HEK293 (cell line): Measurements from ENCODE around the gene SERPINI1.

ENCODE experiments used
- CTCF ChIA-PET: fragments of 350-600 bp; formaldehyde crosslinking; extraction: SDS; loops from one replicate; lab custom pipeline; 2021; ENCODE audit warnings: antibody characterized with exemption; lab: Yijun Ruan, JAX
- POLR2A ChIA-PET: fragments of 300-600 bp; formaldehyde crosslinking; extraction: SDS; loops from one replicate; lab custom pipeline; 2020; ENCODE audit warnings: antibody characterized with exemption, inconsistent platforms; lab: Yijun Ruan, JAX
- H3K27ac ChIP-seq: fragments of 200-500 bp; sonication (Bioruptor generic); 2 replicates; pipeline ENCODE4 v1.5.1; 2014; ENCODE audit warnings: low read depth, low read length, control low read depth, inconsistent platforms; ENCODE audit errors: extremely low read depth
- H3K36me3 ChIP-seq, 2 experiments: fragments of 200-500 bp in 1 of 2; sonication (Bioruptor generic) in 1 of 2; 1 replicate in 1 of 2; 2 replicates in 1 of 2; pipeline ENCODE4 v1.5.1; 2014 to 2017; ENCODE audit warnings: inconsistent platforms in 2 of 2, low read length in 2 of 2; ENCODE audit not compliant: control insufficient read depth in 2 of 2, insufficient read depth in 1 of 2
- H3K4me1 ChIP-seq: fragments of 200-500 bp; sonication (Bioruptor generic); 2 replicates; pipeline ENCODE4 v1.5.1; 2014; ENCODE audit warnings: mild to moderate bottlenecking, low read length, inconsistent platforms; ENCODE audit not compliant: control insufficient read depth, insufficient read depth
- H3K4me3 ChIP-seq: 2 replicates; pipeline ENCODE4 v1.5.1; 2011; ENCODE audit warnings: low read depth, mild to moderate bottlenecking, control low read depth, low read length, moderate library complexity
- H3K9me3 ChIP-seq: fragments of 200-500 bp; sonication (Bioruptor generic); 2 replicates; pipeline ENCODE4 v1.5.1; 2014; ENCODE audit warnings: low read depth, low read length, inconsistent platforms; ENCODE audit not compliant: control insufficient read depth, insufficient read depth
- OSR2 ChIP-seq: fragments of 450-650 bp; formaldehyde crosslinking; IDR thresholded peaks from 2 replicates; pipeline ENCODE4 v1.5.1; 2016; ENCODE audit warnings: missing biosample characterization, missing genetic modification characterization
- ZNF112 ChIP-seq: fragments of 450-650 bp; formaldehyde crosslinking; IDR thresholded peaks from 2 replicates; pipeline ENCODE4 v1.5.0; 2017; ENCODE audit warnings: missing biosample characterization, missing genetic modification characterization
- ZNF133 ChIP-seq: fragments of 450-650 bp; formaldehyde crosslinking; IDR thresholded peaks from 2 replicates; pipeline ENCODE4 v1.5.1; 2016; ENCODE audit warnings: missing biosample characterization, missing genetic modification characterization
- ZNF174 ChIP-seq: fragments of 450-650 bp; formaldehyde crosslinking; IDR thresholded peaks from 2 replicates; pipeline ENCODE4 v1.5.0; 2017; ENCODE audit warnings: missing biosample characterization, mild to moderate bottlenecking, missing genetic modification characterization
- ZNF48 ChIP-seq: fragments of 450-650 bp; formaldehyde crosslinking; IDR thresholded peaks from 2 replicates; pipeline ENCODE4 v1.5.1; 2016; ENCODE audit warnings: missing biosample characterization, missing genetic modification characterization
- ZNF521 ChIP-seq: fragments of 450-650 bp; formaldehyde crosslinking; IDR thresholded peaks from 2 replicates; pipeline ENCODE4 v1.5.1; 2017; ENCODE audit warnings: missing biosample characterization, mild to moderate bottlenecking, missing genetic modification characterization
- ZNF529 ChIP-seq: fragments of 450-650 bp; formaldehyde crosslinking; IDR thresholded peaks from 2 replicates; pipeline ENCODE4 v1.5.1; 2017; ENCODE audit warnings: missing genetic modification characterization, missing biosample characterization; ENCODE audit not compliant: insufficient replicate concordance
- ZNF623 ChIP-seq: fragments of 450-650 bp; formaldehyde crosslinking; IDR thresholded peaks from 2 replicates; pipeline ENCODE4 v1.5.1; 2016; ENCODE audit warnings: missing biosample characterization, missing genetic modification characterization
- ZNF677 ChIP-seq: fragments of 450-650 bp; IDR thresholded peaks from 2 replicates; pipeline ENCODE4 v1.5.0; 2018; ENCODE audit warnings: missing biosample characterization, mild to moderate bottlenecking, missing genetic modification characterization, moderate library complexity
- ZNF785 ChIP-seq: fragments of 450-650 bp; formaldehyde crosslinking; IDR thresholded peaks from 2 replicates; pipeline ENCODE4 v1.5.1; 2016; ENCODE audit warnings: missing biosample characterization, missing genetic modification characterization
- TF ChIP-seq, protein P1 (sequence below): fragments of 450-650 bp; formaldehyde crosslinking; IDR thresholded peaks from 2 replicates; pipeline ENCODE4 v1.5.1; 2016; ENCODE audit warnings: missing biosample characterization, missing genetic modification characterization, low read depth
- TF ChIP-seq, protein P2 (sequence below): fragments of 450-650 bp; formaldehyde crosslinking; IDR thresholded peaks from 2 replicates; pipeline ENCODE4 v1.5.1; 2017; ENCODE audit warnings: missing biosample characterization, missing genetic modification characterization
- TF ChIP-seq, protein P3 (sequence below): fragments of 450-650 bp; formaldehyde crosslinking; IDR thresholded peaks from 2 replicates; pipeline ENCODE4 v1.5.1; 2017; ENCODE audit warnings: missing biosample characterization, mild to moderate bottlenecking, missing genetic modification characterization, moderate library complexity
- TF ChIP-seq, protein P4 (sequence below): fragments of 450-650 bp; formaldehyde crosslinking; IDR thresholded peaks from 2 replicates; pipeline ENCODE4 v1.5.1; 2016; ENCODE audit warnings: missing biosample characterization, missing genetic modification characterization

SERPINI1 gene

DNA sequence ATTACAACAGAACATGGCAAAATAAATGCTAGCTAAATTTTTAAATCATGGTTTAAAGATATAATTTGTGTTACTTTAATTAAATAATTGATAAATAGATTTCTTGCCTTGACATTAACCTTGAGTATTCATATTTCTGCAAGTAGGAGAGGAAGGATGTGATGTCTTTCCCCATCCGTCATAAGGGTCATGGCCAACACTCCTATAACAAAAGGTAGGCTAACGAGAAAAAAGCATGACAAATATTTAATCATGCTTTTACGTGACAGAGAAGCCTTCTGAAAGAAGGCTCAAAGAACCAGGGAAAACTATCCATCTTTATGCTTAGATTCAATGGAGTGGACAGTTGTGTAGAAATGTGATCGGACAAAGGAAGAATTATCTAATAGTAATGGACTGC is 135.2 kb downstream of the SERPINI1 start (continued):
- no peak for TF ChIP-seq ZNF133 (tag by site-specific recombination)
- TF ChIP-seq ZNF623 (tag by site-specific recombination) = no peak
- no peak for TF ChIP-seq ZNF521
- TF ChIP-seq ZNF785 (tag by site-specific recombination) = no peak
- no peak for TF ChIP-seq ZNF48 (tag by site-specific recombination)
- TF ChIP-seq OSR2 = no peak
- TF ChIP-seq ZNF112 (tag by site-specific recombination) = no peak
- TF ChIP-seq, protein P1, sequence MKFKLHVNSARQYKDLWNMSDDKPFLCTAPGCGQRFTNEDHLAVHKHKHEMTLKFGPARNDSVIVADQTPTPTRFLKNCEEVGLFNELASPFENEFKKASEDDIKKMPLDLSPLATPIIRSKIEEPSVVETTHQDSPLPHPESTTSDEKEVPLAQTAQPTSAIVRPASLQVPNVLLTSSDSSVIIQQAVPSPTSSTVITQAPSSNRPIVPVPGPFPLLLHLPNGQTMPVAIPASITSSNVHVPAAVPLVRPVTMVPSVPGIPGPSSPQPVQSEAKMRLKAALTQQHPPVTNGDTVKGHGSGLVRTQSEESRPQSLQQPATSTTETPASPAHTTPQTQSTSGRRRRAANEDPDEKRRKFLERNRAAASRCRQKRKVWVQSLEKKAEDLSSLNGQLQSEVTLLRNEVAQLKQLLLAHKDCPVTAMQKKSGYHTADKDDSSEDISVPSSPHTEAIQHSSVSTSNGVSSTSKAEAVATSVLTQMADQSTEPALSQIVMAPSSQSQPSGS = no peak
- no peak for TF ChIP-seq ZNF174 (tag by site-specific recombination)
- TF ChIP-seq, protein P2, sequence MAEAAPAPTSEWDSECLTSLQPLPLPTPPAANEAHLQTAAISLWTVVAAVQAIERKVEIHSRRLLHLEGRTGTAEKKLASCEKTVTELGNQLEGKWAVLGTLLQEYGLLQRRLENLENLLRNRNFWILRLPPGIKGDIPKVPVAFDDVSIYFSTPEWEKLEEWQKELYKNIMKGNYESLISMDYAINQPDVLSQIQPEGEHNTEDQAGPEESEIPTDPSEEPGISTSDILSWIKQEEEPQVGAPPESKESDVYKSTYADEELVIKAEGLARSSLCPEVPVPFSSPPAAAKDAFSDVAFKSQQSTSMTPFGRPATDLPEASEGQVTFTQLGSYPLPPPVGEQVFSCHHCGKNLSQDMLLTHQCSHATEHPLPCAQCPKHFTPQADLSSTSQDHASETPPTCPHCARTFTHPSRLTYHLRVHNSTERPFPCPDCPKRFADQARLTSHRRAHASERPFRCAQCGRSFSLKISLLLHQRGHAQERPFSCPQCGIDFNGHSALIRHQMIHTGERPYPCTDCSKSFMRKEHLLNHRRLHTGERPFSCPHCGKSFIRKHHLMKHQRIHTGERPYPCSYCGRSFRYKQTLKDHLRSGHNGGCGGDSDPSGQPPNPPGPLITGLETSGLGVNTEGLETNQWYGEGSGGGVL (tag by site-specific recombination) = no peak
- TF ChIP-seq, all 188 proteins: peak for 0

DNA sequence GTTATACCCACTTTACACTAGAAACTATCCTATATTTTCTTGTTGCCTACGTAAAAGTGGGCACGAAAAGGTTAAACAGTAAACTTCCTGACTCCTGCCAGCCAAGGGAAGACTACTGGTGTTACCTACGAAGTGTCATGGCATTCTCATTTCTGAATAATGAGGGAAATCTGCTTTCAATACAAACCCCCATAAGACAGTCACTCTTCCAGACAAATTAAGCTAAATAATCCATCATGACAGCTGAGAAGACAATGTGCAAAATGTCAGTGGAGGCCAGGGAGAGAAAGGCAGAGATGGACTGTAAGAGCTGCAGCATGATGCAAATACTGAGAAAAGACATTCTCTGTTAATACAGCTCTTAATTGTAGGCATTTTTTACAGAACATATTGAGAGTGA is 136.5 kb downstream of the SERPINI1 start:
- ChIA-PET CTCF (interaction anchor here (1.1 to 1.9 kb wide), 2 partner anchors 10 to 13 kb away, joined by 4 to 16 read pairs; no protein-coding TSS in a partner anchor), POLR2A (no interaction called here)
- H3K4me3 ChIP-seq = no peak overlapping the region
- no peaks in the 10 kb centered on the region for H3K9me3 ChIP-seq
- H3K36me3 ChIP-seq = no peaks in the 10 kb centered on the region
- H3K27ac ChIP-seq = no peak overlapping the region
- H3K4me1 ChIP-seq = no peaks in the 10 kb centered on the region
- no peak for TF ChIP-seq ZNF529 (tag by site-specific recombination)

DNA sequence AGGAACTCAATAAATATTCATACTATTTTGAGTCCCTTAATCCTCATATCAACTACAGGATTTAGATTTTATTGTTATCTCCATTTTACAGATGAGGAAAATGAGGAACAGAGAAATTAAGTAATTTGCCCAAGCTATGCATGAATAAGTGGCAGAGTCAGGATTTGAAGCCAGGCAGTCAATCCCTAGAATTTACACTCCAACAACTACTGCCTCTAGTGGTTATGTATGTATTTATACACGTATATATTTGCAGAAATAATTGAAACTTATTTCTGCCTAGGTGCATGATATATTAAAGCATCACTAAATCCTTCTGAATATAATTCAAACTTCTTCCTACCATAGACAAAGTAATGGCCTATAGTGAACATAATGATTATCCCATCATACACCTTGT is 137.4 kb downstream of the SERPINI1 start:
- H3K4me1 ChIP-seq = no peaks in the 10 kb centered on the region
- POLR2A ChIA-PET = no interaction called here
- no peak overlapping the region for H3K4me3 ChIP-seq
- TF ChIP-seq, protein P3, sequence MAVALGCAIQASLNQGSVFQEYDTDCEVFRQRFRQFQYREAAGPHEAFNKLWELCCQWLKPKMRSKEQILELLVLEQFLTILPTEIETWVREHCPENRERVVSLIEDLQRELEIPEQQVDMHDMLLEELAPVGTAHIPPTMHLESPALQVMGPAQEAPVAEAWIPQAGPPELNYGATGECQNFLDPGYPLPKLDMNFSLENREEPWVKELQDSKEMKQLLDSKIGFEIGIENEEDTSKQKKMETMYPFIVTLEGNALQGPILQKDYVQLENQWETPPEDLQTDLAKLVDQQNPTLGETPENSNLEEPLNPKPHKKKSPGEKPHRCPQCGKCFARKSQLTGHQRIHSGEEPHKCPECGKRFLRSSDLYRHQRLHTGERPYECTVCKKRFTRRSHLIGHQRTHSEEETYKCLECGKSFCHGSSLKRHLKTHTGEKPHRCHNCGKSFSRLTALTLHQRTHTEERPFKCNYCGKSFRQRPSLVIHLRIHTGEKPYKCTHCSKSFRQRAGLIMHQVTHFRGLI = no peak
- TF ChIP-seq, protein P4, sequence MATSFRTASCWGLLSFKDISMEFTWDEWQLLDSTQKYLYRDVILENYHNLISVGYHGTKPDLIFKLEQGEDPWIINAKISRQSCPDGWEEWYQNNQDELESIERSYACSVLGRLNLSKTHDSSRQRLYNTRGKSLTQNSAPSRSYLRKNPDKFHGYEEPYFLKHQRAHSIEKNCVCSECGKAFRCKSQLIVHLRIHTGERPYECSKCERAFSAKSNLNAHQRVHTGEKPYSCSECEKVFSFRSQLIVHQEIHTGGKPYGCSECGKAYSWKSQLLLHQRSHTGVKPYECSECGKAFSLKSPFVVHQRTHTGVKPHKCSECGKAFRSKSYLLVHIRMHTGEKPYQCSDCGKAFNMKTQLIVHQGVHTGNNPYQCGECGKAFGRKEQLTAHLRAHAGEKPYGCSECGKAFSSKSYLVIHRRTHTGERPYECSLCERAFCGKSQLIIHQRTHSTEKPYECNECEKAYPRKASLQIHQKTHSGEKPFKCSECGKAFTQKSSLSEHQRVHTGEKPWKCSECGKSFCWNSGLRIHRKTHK (tag by site-specific recombination) = no peak
- TF ChIP-seq ZNF677 = no peak
- TF ChIP-seq, all 188 proteins: peak for 0
- CTCF ChIA-PET = interaction anchor here (0.6 to 1.9 kb wide), 4 partner anchors 8 to 340 kb away, joined by 3 to 16 read pairs (median 4); no protein-coding TSS in a partner anchor
- H3K9me3 ChIP-seq = no peaks in the 10 kb centered on the region
- H3K36me3 ChIP-seq = no peaks in the 10 kb centered on the region
- no peak overlapping the region for H3K27ac ChIP-seq
